ENCODE results near the gene CXCL10.
A peak's percentile ranks its signal among the peaks of the same experiment; 100 is the strongest.

CXCL10 gene

GRCh38 chr4:75995727-75996126 is 27.6 kb downstream of the CXCL10 start:
- in situ Hi-C loops (cut with HindIII; ENCODE audit: low sequenced_read_pairs) = no loop called here
- peak; percentile 60 for DNase-seq (ENCODE audit: low read depth, low spot score)
- TF ChIP-seq CTCF (IDR thresholded peaks at IDR 0.05; ENCODE audit: low read depth, low read length) = peak; percentile 49

GRCh38 chr4:75992462-75992861 is 30.8 kb downstream of the CXCL10 start:
- H3K4me3 ChIP-seq (ENCODE audit: low read depth, low read length) = no peak overlapping the region
- no peak for DNase-seq (ENCODE audit: low read depth, low spot score)
- no peak for TF ChIP-seq CTCF (IDR thresholded peaks at IDR 0.05; ENCODE audit: low read depth, low read length)
- in situ Hi-C loops (cut with HindIII; ENCODE audit: low sequenced_read_pairs) = no loop called here

More at GRCh38 chr4:75995727-75996126, 27.6 kb downstream of the CXCL10 start:
- H3K4me3 ChIP-seq (ENCODE audit: low read depth, low read length) = no peak overlapping the region

GRCh38 chr4:75989846-75990528 is 33.3 kb downstream of the CXCL10 start:
- H3K4me3 ChIP-seq (ENCODE audit: low read depth, low read length) = peak overlapping the region; percentile 98
- no peak for TF ChIP-seq CTCF (IDR thresholded peaks at IDR 0.05; ENCODE audit: low read depth, low read length)
- in situ Hi-C loops (cut with HindIII; ENCODE audit: low sequenced_read_pairs) = no loop called here
- DNase-seq (ENCODE audit: low read depth, low spot score) = no peak

GRCh38 chr4:75985116-75985515 is 38.2 kb downstream of the CXCL10 start:
- in situ Hi-C loops (cut with HindIII; ENCODE audit: low sequenced_read_pairs) = no loop called here
- no peak overlapping the region for H3K4me3 ChIP-seq (ENCODE audit: low read depth, low read length)
- TF ChIP-seq CTCF (IDR thresholded peaks at IDR 0.05; ENCODE audit: low read depth, low read length) = no peak
- DNase-seq (ENCODE audit: low read depth, low spot score) = peak; percentile 79

- TF ChIP-seq CTCF (IDR thresholded peaks at IDR 0.05; ENCODE audit: low read depth, low read length) = no peak
- no peak for DNase-seq (ENCODE audit: low read depth, low spot score)
- no peak overlapping the region for H3K4me3 ChIP-seq (ENCODE audit: low read depth, low read length)
- in situ Hi-C loops (cut with HindIII; ENCODE audit: low sequenced_read_pairs) = no loop called here
Measured at GRCh38 chr4:75980576-75980975, 42.7 kb downstream of the CXCL10 start.

GRCh38 chr4:75976177-75976576 is 47.1 kb downstream of the CXCL10 start:
- TF ChIP-seq CTCF (IDR thresholded peaks at IDR 0.05; ENCODE audit: low read depth, low read length) = no peak
- H3K4me3 ChIP-seq (ENCODE audit: low read depth, low read length) = no peak overlapping the region
- DNase-seq (ENCODE audit: low read depth, low spot score) = no peak
- in situ Hi-C loops (cut with HindIII; ENCODE audit: low sequenced_read_pairs) = no loop called here
